Body of pancreas (tissue), 4 donors: Measurements from ENCODE around the gene GIGYF1.
"Not testable (repeated sequence)": the region's sequence is repeated elsewhere in the genome, so short reads cannot be mapped to it uniquely, and the experiment has no call there.

Experiments
- CTCF ChIP-seq, 7 experiments: fragments of 450-650 bp in 4 of 7; fragments of 200-600 bp in 3 of 7; sonication (generic) in 3 of 7; IDR thresholded peaks; one replicate each; pipeline ENCODE4 v1.5.1; 2016 to 2019; ENCODE audit warnings: antibody characterized with exemption in 7 of 7
- POLR2A ChIP-seq, 3 donors: fragments of 450-650 bp; IDR thresholded peaks; one replicate each; pipeline ENCODE4 v1.6.1; 2016; ENCODE audit warnings: antibody characterized with exemption in 3 of 3, mild to moderate bottlenecking in 2 of 3

- not testable (repeated sequence) for TF ChIP-seq CTCF, POLR2A (IDR thresholded peaks at IDR 0.05)
These were observed 30.3 kb upstream of the GIGYF1 start for GRCh38 chr7:100724364-100724763.
